NCI-H146 treated with DMSO at 0.1 percent for 48 hours (cell line): ENCODE results near the gene TFAP2B.

ENCODE experiments used
- DNase-seq: peaks from one replicate; lab custom pipeline; 2025; ENCODE audit not compliant: unreplicated experiment; lab: John Stamatoyannopoulos, UW

TFAP2B gene

DNA sequence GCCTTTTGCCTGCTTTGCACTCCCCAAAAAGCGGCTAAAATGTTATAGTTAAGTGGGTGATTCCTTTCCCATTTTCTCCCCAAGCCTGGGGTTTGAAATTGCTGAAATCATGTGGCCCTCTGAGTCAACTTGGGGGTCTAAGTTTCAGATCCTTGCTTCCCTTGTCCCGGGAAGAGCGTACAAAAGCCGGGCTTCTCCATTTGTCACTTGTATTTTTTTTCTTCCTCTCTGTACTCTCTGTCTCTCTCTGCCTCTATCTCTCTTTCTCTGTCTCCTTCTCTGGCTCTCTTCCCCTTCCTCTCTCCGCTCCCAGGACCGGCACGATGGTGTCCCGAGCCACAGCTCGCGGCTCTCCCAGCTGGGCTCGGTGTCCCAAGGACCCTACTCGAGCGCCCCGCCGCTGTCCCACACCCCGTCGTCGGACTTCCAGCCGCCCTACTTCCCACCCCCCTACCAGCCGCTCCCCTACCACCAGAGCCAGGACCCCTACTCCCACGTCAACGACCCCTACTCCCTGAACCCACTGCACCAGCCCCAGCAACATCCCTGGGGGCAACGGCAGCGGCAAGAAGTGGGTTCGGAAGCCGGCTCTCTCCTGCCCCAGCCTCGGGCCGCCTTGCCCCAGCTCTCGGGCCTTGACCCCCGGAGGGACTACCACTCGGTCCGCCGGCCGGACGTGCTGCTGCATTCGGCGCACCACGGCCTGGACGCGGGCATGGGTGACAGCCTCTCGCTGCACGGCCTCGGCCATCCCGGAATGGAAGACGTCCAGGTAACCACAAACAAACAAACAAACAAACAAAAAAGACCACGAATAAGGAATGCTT, 4.6 kb downstream of the TFAP2B start:
- DNase-seq = no peak

DNA sequence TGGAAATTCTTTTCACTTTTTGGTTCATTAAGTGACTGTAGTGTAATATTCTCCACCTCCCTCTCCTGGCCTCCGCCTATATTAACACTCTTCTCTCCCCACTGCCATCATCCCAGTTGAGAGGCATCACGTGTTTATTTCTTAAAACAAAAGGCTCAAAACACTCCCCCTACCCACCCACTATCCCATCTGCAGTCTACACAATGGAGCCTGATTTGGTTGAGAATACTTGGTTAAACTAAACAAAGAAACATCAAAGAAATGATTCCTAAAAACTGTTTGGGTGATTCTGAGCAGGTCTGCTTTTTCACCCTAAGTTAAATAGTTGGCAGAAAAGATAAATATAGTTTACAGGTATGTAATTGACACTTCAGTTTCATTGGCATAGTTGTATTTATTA, 5.9 kb downstream of the TFAP2B start:
- no peak for DNase-seq

DNA sequence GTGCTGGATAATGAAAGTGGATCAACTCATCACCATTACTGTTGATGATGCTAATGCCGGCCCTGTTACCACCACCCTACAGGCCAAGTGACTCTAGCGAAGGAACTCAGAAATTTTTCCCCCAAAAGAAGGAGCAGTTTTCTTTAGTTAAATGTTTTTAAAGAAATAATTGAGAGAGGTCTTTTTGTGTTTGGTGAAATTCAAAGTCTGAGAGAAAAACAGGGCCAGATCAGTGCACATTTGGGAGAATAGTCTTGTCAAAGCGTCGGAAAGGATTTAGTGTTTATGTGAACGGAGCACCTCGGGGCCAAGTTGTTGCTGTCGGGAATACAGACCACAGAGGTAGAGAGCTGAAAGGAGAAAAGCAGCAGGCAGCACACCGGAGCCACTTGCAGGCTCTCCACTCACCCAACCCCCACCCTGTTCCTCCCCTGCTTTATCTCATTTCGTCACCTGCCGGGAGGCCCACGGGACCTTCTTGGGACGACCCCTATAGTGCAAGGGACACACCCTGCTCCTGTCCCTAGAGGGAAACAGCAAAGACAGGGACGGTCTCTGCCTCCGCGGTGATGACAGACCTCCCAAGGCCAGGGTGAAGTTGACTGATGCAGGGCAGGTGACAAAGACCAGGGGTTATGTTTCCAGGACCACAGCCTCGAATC, 6.8 kb downstream of the TFAP2B start:
- no peak for DNase-seq

DNA sequence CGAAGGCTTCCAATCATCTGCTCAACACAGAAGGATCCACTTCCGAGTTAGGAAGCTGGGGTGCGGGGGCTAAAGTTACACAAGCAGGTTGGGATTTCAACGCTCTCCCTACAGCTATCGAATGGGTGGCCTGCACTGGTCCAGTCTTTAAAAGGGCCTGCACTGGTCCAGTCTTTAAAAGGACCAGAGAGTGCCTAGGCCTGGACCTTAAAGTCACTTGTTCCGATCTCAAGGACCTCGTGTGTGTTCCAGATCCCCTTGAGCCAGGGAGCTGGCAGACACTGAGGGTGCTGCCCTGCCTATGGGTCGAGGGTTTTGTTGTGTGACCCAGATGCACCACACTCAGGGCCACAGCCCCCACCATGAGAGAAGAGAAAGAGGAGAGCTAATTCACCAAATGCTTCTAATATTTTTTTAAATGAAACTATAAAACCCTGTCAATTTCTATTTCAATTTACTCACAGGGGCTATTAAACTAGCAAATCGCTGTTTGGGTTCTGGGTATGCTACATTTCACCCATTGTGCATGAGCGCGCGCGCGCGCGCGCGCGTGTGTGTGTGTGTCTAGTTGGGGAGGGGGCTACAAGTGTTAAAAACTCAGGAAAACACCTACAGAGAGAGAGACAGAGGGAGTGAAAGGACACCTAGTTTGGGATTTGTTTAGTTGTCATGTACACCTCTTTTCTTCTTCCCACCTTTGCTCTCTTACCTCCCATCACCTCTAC, 7.5 kb downstream of the TFAP2B start:
- no peak for DNase-seq

DNA sequence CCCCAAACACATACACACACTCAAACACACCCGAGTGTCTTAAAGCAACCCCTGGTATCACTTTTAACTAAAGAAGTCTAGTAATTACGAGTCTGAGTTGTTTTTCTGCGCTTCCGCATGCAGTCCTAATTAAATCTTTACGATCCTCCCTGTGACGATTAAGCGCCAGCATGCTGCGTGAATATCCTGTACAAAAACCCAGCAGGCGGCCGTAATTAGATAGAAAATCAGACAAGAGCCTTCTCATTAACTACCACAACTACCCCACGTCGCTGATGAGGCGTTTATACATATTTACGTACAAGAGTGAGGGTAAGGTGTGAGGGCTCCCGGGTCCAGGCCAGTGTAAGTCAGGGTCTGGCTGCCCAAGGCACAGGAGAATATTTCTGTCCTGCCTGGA, 8.1 kb downstream of the TFAP2B start:
- DNase-seq = no peak

DNA sequence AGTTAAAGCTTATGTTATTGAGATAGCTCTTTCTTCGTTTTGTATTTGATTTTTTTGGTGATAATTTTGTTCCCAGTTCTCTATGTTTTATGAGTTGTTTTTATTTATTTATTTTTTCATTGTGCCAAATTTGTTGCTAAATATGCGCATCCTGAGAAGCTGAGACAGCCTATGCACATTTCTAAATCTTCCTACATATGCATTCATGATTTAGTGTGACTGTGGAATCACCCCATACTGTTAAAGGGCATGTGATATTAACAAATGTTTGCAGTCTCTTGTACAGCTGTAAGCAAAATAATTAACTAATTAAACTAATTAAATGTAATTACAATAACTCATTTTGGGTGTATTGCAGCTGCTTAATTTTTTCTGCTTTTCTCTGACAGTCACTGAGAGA, 10.4 kb downstream of the TFAP2B start:
- no peak for DNase-seq

DNA sequence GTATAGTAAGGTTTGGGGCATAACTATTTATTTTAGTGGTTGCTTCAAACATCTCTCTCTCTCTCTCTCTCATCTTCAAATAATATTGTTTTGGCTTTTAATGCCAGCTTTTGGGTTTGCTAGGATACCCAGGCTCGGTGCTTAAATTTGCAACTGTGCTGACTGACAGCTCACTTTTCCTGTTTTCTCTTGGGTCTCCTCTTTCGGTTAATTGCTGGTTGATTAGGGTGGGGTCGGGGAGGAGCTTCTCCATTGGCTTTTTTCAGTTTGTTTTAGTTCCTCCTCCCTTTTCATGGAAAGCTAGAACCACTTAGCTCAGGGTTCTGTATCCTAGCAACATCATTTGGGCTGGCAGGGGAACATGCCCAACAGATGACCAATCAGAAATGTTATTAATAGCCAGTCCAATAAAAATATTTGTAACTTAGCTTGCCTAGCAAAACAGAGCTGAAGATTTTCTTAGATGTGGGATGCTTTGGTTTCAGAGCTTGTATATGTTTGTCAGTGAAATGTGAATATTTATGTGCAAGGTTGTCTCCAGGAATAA, 11.3 kb downstream of the TFAP2B start:
- DNase-seq = no peak

DNA sequence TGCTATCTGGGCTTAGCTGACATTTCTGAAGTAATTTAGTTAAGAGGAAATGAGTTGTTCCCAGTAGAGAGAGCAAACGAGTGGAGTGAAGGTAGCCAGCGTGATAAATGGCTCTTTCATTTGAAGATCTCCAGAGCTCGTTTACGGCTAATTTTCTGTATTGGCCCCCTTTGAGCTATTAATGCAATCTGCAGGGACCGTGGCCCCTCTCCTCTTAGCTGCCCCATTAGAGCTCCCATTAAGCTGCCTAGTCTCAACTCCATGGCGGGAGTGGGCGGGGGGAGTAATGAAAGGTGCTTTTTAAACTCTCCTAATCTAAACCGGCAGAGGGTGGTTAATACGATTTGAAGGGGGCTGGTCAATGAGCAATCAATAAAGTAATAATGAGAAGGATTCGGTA, 12.5 kb downstream of the TFAP2B start:
- no peak for DNase-seq

DNA sequence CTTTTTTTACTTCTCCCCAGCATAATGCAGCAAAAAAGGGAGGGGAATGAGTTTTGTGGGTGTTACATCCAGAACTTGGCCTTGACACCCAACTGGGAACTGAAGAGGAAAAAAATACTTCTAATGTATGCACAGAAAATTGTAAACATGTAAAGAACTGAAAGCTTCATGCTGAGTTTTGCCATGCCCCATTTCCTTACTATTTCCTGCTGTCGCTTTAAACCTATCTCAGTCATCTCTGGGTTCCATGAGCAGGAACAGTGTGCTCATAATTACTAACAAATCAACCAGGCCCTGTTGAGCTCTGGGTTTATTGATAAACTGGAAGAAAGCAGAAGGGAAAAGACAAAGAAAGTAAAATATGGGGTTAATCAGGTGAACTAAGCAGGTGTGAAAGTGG, 14.2 kb downstream of the TFAP2B start:
- no peak for DNase-seq

DNA sequence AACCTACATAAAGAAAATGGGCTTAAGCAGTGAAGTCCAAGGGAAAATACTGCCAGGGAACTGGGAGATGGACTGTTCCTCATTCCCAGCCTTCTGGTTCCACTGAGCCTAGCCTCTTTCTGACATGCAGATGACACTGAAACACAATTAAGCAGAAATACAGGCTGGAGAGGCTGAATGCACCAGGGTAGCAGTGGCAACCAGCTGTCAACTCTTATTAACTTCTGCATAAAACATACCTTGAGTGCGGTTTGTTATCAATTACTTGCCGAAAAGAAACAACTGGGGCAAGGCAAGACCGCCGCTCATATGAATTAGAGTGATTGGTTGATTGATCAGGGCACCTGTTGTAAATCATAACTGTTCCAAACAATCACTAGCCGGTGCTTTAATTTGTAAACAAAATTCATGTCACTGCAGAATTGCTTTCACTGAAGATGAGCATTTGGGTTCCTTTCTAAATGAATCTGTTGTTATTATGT, 16.3 kb downstream of the TFAP2B start:
- no peak for DNase-seq

DNA sequence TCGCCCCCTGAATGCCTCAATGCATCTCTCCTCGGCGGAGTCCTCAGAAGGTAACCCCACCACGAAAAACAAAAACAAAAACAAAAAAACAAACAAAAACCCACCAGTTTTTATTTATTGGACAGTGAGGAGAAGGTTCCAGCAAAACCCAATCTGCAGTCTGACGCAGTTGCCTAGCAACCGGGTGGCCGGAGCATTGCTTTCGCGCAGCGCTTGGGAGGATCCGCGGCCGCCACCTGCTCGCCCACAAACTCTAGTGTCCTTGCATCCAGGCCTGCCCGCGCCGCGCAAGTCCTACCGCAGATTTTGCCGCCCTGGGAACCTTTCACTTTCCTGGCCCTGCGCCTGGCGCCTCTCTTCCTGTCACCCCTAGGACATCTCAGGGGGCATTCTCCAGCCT, 17.6 kb downstream of the TFAP2B start:
- no peak for DNase-seq

DNA sequence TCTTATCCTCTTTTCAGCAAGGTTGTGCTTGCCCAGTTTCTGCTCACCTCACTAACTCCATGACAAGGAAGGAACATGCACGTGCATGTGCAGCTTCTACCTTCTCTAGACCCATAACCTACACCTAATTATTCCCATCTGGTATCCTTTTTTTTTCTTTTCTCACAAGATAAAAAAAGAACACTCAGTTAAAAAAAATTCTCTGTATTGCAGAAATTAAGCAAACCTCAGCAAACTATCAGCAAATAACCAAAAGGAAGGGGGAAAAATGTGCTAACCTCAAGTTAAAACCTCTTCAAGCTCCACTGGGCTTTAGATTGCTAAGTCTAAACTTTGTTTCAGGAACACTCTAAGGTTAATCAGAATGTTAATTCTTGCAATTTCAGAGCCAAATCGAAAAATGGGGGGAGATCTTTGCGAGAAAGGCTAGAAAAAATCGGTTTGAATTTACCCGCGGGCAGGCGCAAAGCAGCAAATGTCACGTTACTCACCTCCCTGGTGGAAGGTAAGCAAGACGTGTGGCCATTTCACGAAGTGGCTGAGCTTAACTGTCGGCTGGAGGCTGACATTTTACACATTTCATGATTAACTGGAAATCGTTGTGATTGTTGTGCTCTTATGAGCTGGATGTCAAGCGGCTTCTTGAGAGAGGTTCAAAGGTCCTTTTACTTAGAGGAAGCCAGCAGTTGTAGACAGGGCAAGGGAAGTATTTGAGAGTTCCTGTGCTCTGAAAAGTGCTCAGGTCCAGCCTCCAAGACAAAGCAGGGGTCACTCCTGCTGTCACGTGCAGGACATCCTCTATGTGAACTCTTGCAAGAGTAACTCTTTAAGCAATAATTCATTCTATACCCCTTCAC, 19.1 kb downstream of the TFAP2B start:
- DNase-seq = no peak

DNA sequence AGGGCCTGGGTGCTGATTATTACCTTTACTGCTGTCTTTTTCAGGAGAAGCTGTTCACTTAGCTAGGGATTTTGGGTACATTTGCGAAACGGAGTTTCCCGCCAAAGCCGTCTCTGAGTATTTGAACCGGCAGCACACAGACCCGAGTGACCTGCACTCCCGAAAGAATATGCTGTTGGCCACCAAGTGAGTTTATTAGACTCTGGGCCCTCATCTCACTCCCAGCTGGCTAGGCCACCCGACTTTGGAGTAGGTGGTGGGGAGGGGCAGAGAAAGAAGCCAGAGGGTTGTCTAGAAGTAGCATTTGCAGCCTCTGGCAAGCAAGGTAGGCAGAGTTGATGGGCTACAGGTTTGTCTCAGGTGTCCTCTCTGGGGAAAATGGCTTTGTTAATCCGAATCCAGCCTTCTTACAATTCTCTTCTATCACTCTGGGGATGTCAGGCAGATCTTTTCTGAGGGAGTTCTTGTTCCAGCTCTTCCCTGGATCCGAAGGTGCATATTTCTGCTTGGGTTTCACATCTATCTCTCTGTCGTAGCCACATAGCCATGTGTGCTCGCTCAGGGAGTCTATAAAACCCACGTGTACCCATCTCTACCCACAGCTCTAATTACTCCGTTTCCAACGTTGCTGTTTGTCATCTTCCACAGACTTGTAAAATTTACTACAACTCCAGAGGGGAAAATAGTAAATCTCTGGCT, 21.6 kb downstream of the TFAP2B start:
- DNase-seq = no peak

DNA sequence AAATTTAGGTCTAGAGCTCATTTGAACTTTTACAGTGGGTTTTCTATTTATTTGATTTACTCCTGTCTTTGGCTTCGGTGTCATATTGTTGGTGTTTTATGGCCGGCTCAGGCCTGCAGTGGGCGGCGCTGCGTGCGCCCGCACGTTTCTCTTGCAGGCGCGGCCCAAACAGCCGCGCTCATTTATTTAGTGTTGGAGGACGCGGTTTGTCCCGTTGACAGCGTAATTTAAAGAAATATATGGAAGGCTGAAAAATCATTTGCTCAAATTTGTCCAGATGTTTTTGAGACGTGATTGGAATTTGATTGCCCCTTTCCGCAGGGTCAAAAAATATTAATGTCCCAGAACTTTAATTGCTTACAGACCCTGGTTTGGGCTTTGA, 22.1 kb downstream of the TFAP2B start:
- no peak for DNase-seq

DNA sequence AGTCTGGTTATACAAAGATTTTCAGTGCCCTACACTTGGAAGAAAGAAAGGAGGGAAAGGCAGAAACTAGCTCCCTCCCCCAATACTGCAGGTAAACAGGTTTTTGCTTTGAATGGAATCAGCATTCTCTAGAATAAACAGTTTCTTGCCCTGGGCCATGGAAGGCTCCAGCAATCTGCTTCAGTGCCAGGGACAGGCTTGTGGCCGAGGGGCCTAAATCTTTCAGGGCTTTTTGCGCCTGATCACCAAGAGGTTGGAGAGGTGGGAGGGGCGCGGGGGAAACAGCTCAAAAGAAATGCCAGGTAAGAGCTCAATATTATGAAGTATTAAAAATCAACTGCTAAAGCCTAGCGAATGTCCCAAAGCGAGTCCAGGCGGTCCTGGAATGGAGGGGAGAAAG, 23.8 kb downstream of the TFAP2B start:
- DNase-seq = no peak

DNA sequence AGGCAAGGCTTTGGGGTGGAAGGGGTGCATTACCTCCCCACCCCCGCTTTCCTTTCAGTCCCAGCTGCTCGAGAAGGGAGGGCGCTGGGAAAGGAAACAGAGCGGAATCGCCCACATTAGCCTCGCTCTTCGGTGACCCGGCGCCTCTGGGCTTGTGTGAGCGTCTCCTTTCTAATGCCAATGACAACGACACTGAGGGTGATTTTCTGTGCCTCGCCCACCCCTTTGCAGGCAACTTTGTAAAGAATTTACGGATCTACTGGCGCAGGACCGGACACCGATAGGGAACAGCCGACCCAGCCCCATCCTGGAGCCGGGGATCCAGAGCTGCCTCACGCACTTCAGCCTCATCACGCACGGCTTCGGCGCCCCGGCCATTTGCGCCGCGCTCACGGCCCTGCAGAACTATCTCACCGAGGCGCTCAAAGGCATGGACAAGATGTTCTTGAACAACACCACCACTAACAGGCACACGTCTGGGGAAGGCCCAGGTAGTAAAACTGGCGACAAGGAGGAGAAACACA, 24.3 kb downstream of the TFAP2B start:
- DNase-seq = no peak

DNA sequence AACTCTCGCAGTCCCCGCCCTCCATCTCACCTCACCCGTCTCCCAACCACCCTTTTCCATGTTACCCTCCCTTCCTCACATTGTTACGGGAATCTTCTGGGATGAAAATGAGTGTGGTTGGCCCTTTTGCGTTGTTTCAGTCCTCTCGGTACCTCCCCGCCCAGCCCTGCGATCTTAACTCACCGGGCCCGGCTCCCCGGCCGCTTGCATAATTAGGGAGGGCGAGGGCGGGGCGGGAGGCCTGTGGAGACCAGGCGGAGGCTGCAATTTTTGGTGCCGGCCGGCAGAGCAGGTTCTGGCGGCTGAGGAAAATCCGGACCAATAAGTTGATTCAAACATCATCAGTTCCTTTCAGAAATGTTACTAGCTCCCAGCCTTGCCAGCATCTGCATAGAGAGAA, 25.2 kb downstream of the TFAP2B start:
- no peak for DNase-seq

DNA sequence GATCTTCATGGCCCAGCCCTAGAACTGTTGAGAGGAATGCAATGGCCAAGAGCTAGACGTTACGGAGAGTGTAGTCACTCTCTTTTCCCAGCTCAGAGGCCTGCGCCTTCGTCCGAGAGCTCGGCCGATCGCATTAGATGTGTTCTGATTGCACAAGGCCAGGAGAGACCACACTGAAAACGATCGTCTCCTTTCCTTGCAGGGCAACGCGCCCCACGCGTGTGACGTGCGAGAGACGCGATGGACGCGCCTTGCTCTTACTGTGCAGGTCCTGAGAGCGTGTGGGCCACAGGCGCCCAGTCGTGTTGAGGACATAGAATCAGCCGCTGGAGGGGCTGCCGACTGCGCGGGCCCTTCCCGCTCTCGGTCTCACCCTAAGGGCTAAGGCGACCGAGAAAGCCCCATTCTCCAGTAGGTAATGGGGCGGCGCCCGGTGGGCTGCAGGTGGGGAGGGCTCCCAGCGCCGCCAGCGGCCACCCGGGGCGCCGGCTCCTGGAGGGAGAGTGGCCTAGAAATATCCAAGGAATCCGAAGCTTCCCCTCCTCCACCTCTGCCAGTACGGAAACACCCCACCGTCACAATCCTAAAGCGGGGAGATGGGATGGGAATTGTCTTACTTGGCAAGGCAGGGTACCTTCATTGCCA, 26.9 kb downstream of the TFAP2B start:
- no peak for DNase-seq

DNA sequence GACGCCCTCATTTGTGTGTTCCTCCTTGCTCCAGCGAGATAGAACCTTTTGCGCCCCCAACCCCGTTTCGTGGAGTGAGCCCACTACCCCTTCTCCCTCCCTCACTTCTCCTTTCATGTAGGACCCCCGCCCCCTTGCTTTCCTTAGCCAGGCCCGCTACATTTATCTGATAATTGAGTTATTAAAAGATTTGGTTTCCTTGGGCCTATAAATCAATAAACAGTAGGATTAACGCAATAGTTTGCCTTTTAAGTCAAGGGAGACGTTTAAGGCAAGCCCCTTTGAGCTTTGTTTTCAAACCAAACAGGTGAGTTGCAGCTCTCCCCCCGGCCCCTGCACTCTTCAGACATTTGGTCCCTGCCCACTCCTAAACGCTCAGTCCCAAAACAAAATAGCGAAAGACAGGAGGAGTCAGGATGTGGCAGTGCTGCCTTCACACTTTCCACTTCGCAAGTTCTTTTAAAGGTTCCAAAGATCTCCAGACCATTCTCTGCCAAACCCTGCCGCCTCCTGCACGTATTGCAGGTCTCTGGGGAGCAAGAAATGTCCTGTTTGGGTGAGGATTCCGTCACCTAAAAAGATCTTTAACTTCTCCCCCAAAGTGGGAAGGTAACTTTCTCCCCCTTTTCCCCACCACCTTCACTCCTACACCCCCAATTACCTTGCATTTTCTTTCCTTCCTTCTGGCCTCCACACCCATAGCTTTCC, 27.6 kb downstream of the TFAP2B start:
- no peak for DNase-seq
